Breast epithelium (tissue), 4 donors: Measurements from ENCODE around the gene PTH2. TPM values are rescaled to one million over a fixed set of nuclear protein-coding genes. Genes with fewer than 3 reads are reported as not detected.

Source experiments
- DNase-seq, 2 donors: peaks; one replicate each; pipeline ENCODE4 v3.0.0-alpha.2; 2019; ENCODE audit warnings: low spot score in 2 of 2
- H3K27ac ChIP-seq, 2 donors: fragments of 200-600 bp; sonication (generic) in 1 of 2; one replicate each; pipeline ENCODE4 v1.5.1; 2016 to 2019; ENCODE audit warnings: mild to moderate bottlenecking in 1 of 2
- H3K27me3 ChIP-seq, 2 donors: fragments of 200-600 bp; sonication (generic) in 1 of 2; one replicate each; pipeline versions ENCODE4 v1.5.1 to v1.6.0; 2017 to 2019; ENCODE audit warnings: control low read depth in 1 of 2, mild to moderate bottlenecking in 1 of 2
- H3K36me3 ChIP-seq: fragments of 200-600 bp; one replicate; pipeline ENCODE4 v1.5.1; 2019
- H3K4me1 ChIP-seq, 2 donors: fragments of 200-600 bp; sonication (generic); one replicate each; pipeline ENCODE4 v1.5.1; 2016 to 2019; ENCODE audit warnings: control low read depth in 1 of 2
- H3K4me3 ChIP-seq, 3 donors: fragments of 200-600 bp; sonication (generic); 1 replicate in 2 of 3; 2 replicates in 1 of 3; pipeline ENCODE4 v1.5.1; 2016 to 2019; ENCODE audit warnings: mild to moderate bottlenecking in 3 of 3, moderate library complexity in 2 of 3
- H3K9me3 ChIP-seq, 2 donors: fragments of 200-600 bp; sonication (generic) in 1 of 2; one replicate each; pipeline ENCODE4 v1.5.1; 2016 to 2019; ENCODE audit warnings: control low read depth in 1 of 2
- CTCF ChIP-seq, 3 donors: fragments of 450-650 bp; IDR thresholded peaks; one replicate each; pipeline ENCODE4 v1.5.1; 2016 to 2017; ENCODE audit warnings: antibody characterized with exemption in 3 of 3, mild to moderate bottlenecking in 3 of 3, moderate library complexity in 3 of 3
- POLR2A ChIP-seq: fragments of 450-650 bp; IDR thresholded peaks from one replicate; pipeline ENCODE4 v1.6.1; 2016; ENCODE audit warnings: antibody characterized with exemption, mild to moderate bottlenecking, moderate library complexity
- POLR2AphosphoS5 ChIP-seq, 3 donors: sonication (generic); formaldehyde crosslinking; IDR thresholded peaks; one replicate each; pipeline ENCODE4 v1.6.1; 2017; ENCODE audit warnings: antibody characterized with exemption in 3 of 3
- intact Hi-C: fragments of 100-400 bp; cut with DNase I; formaldehyde crosslinking; loops from one replicate; pipeline ENCODE4 v1.15.1; 2023; ENCODE audit warnings: low total_unique reads
- total RNA-seq, 3 donors: library from RNA; depleted of rRNA; stranded (reverse); fragments of >200 nt; gene quantifications; one replicate each; pipeline ENCODE4 v1.1.0, GENCODE V29; 2016

PTH2 gene
- total RNA-seq, 3 donors from 2014 or later = not detected

GRCh38 chr19:49468746-49469447 is 45.7 kb upstream of the PTH2 start:
- intact Hi-C loops = no loop called here
- Histone ChIP-seq H3K4me1 (no peaks in the 10 kb centered on the region), H3K27ac (peak overlapping the region; percentile 74 to 94), H3K36me3 (no peaks in the 10 kb centered on the region), H3K9me3 (no peaks in the 10 kb centered on the region), H3K27me3 (no peaks in the 10 kb centered on the region), H3K4me3 (peak overlapping the region in 1 of 3 donors; percentile 37)
- peak in 1 of 2 donors; percentile 69 for DNase-seq
- no peak for TF ChIP-seq POLR2A
- peak in 2 of 3 donors; percentile 7 to 26 for TF ChIP-seq POLR2AphosphoS5 (IDR thresholded peaks at IDR 0.05)

- Histone ChIP-seq H3K27me3 (no peaks in the 10 kb centered on the region), H3K27ac (peak overlapping the region; percentile 74 to 94), H3K9me3 (no peaks in the 10 kb centered on the region), H3K4me1 (no peaks in the 10 kb centered on the region), H3K36me3 (no peaks in the 10 kb centered on the region), H3K4me3 (peak overlapping the region in 1 of 3 donors; percentile 37)
- peak in 1 of 2 donors; percentile 76 for DNase-seq
- intact Hi-C loops = no loop called here
- TF ChIP-seq CTCF (IDR thresholded peaks at IDR 0.05) = no peak
- no peak for TF ChIP-seq POLR2AphosphoS5 (IDR thresholded peaks at IDR 0.05)
- no peak for TF ChIP-seq POLR2A
These were observed 45.0 kb upstream of the PTH2 start for GRCh38 chr19:49468199-49468598.

- no peak overlapping the region for H3K4me3 ChIP-seq
- no peaks in the 10 kb centered on the region for H3K4me1 ChIP-seq
- TF ChIP-seq CTCF (IDR thresholded peaks at IDR 0.05) (no peak), POLR2AphosphoS5 (IDR thresholded peaks at IDR 0.05) (no peak), POLR2A (no peak)
- H3K27ac ChIP-seq = no peak overlapping the region
- intact Hi-C loops = no loop called here
- H3K27me3 ChIP-seq = no peaks in the 10 kb centered on the region
- no peaks in the 10 kb centered on the region for H3K36me3 ChIP-seq
- no peak for DNase-seq
- H3K9me3 ChIP-seq = no peaks in the 10 kb centered on the region
These were observed 42.1 kb upstream of the PTH2 start for GRCh38 chr19:49465371-49465770.

GRCh38 chr19:49463960-49464740 is 40.9 kb upstream of the PTH2 start:
- no peaks in the 10 kb centered on the region for H3K36me3 ChIP-seq
- TF ChIP-seq CTCF (IDR thresholded peaks at IDR 0.05) (no peak), POLR2A (no peak), POLR2AphosphoS5 (IDR thresholded peaks at IDR 0.05) (no peak)
- no peak overlapping the region for H3K4me3 ChIP-seq
- no peak for DNase-seq
- H3K9me3 ChIP-seq = no peaks in the 10 kb centered on the region
- no peaks in the 10 kb centered on the region for H3K27me3 ChIP-seq
- no peak overlapping the region for H3K27ac ChIP-seq
- no peaks in the 10 kb centered on the region for H3K4me1 ChIP-seq
- intact Hi-C loops = no loop called here

- Histone ChIP-seq H3K4me1 (no peaks in the 10 kb centered on the region), H3K4me3 (no peak overlapping the region), H3K27me3 (no peaks in the 10 kb centered on the region), H3K27ac (no peak overlapping the region), H3K36me3 (no peaks in the 10 kb centered on the region), H3K9me3 (no peaks in the 10 kb centered on the region)
- TF ChIP-seq POLR2AphosphoS5 (IDR thresholded peaks at IDR 0.05) (no peak), CTCF (IDR thresholded peaks at IDR 0.05) (no peak), POLR2A (no peak)
- no peak for DNase-seq
- intact Hi-C loops = no loop called here
These were observed 39.3 kb upstream of the PTH2 start for GRCh38 chr19:49462492-49462891.
